ENCODE data around the gene TAS2R40. TPM values are rescaled to one million over a fixed set of nuclear protein-coding genes. Genes with fewer than 3 reads are reported as not detected.

Gene TAS2R40
- total RNA-seq, 4 donors from 2014 or later: not detected

- no peak overlapping the region for H3K27ac ChIP-seq
- H3K27me3 ChIP-seq: no peaks in the 10 kb centered on the region
- no peaks in the 10 kb centered on the region for H3K9me3 ChIP-seq
- H3K4me3 ChIP-seq: no peak overlapping the region
- ATAC-seq: no peak
- TF ChIP-seq EP300 (IDR thresholded peaks at IDR 0.05) (no peak), POLR2A (IDR thresholded peaks at IDR 0.05) (no peak)
- 74% methylated on average over 3 of the region's 5 CpGs; no CpG with 5 or more reads in 1 of the 2 donors for WGBS, 2 donors (ENCODE audit: low coverage in 1 of 2)
- peaks cover 0 to 43% of the 10 kb centered on the region in 2 donors for H3K36me3 ChIP-seq
- peaks cover 0 to 22% (median 7%) of the 10 kb centered on the region in 3 donors for H3K4me1 ChIP-seq
These were observed 47.4 kb downstream of the TAS2R40 start for GRCh38 chr7:143269251-143269650.

- no peak for ATAC-seq
- Histone ChIP-seq H3K4me3 (no peak overlapping the region), H3K9me3 (no peaks in the 10 kb centered on the region), H3K27me3 (no peaks in the 10 kb centered on the region), H3K27ac (no peak overlapping the region), H3K4me1 (peaks cover 0 to 2% (median 0%) of the 10 kb centered on the region in 3 donors), H3K36me3 (peaks cover 0 to 39% of the 10 kb centered on the region in 2 donors)
- TF ChIP-seq EP300 (IDR thresholded peaks at IDR 0.05) (no peak), POLR2AphosphoS5 (IDR thresholded peaks at IDR 0.05) (no peak), CTCF (IDR thresholded peaks at IDR 0.05) (no peak), POLR2A (IDR thresholded peaks at IDR 0.05) (no peak)
- WGBS, 2 donors (ENCODE audit: low coverage in 1 of 2): 76 to 89% methylated on average over 1 of the region's 1 CpG
These were observed 49.4 kb downstream of the TAS2R40 start for GRCh38 chr7:143271240-143271639.

Small RNA genes lying within 50 kb of the gene (small RNA-seq; reads per million reads assigned to genes)
- 0 reads per million in 4 donors for gene AC073342.3

Other genes with a start within 250 kb of the TAS2R40 start
- gene OR9A2, start 194.9 kb upstream of the TAS2R40 start, total RNA-seq: not detected
- not detected for gene OR6V1, start 169.7 kb upstream of the TAS2R40 start, total RNA-seq
- gene PIP, start 90.0 kb upstream of the TAS2R40 start, total RNA-seq: 1 to 10 TPM in 1 of 4 donors, not detected in 3; 6.8 TPM
- not detected for gene TAS2R39, start 38.6 kb upstream of the TAS2R40 start, total RNA-seq
- 100 to 1,000 TPM in 3 of 4 donors, 10 to 100 TPM in 1; 98.1 to 128 (median 120) TPM for gene GSTK1, start 41.4 kb downstream of the TAS2R40 start, total RNA-seq
- 1 to 10 TPM in 1 of 4 donors, under 1 TPM in 2, not detected in 1; 0.40 to 1.4 (median 0.49) TPM for gene TMEM139, start 62.9 kb downstream of the TAS2R40 start, total RNA-seq
- 10 to 100 TPM; 10.1 to 14.5 (median 13.6) TPM for gene CASP2, start 66.3 kb downstream of the TAS2R40 start, total RNA-seq
- gene CLCN1, start 94.1 kb downstream of the TAS2R40 start, total RNA-seq: not detected
- 1 to 10 TPM in 2 of 4 donors, under 1 TPM in 2; 0.31 to 2.4 (median 1.2) TPM for gene FAM131B, start 140.7 kb downstream of the TAS2R40 start, total RNA-seq
- 100 to 1,000 TPM; 111 to 389 (median 146) TPM for gene ZYX, start 159.3 kb downstream of the TAS2R40 start, total RNA-seq
- 1 to 10 TPM in 1 of 4 donors, under 1 TPM in 1, not detected in 2; 0.78 to 2.5 TPM for gene EPHA1, start 186.8 kb downstream of the TAS2R40 start, total RNA-seq
- under 1 TPM in 1 of 4 donors, not detected in 3; 0.40 TPM for gene TAS2R60, start 221.4 kb downstream of the TAS2R40 start, total RNA-seq

Data from gastroesophageal sphincter (tissue), 4 donors.